Lower lobe of right lung (tissue), 2 donors: Measurements from ENCODE around the gene CSNK1D. TPM values are rescaled to one million over a fixed set of nuclear protein-coding genes. Genes with fewer than 3 reads are reported as not detected.

ENCODE experiments used
- ATAC-seq, 2 donors: fragments of 200-7000 bp; cut with Tn5 transposase; one replicate each; pipeline ENCODE4 v1.9.1; 2020 to 2022; ENCODE audit warnings: mild to moderate bottlenecking in 2 of 2, moderate library complexity in 2 of 2
- DNase-seq: peaks from one replicate; pipeline ENCODE4 v3.0.0-alpha.2; 2020
- H3K27ac ChIP-seq: fragments of 200-600 bp; one replicate; pipeline ENCODE4 v1.8.0; 2022
- H3K27me3 ChIP-seq: fragments of 200-600 bp; one replicate; pipeline ENCODE4 v1.8.0; 2022; ENCODE audit warnings: low read depth
- H3K36me3 ChIP-seq: fragments of 200-600 bp; one replicate; pipeline ENCODE4 v1.8.0; 2022; ENCODE audit warnings: mild to moderate bottlenecking
- H3K4me1 ChIP-seq: fragments of 200-600 bp; one replicate; pipeline ENCODE4 v1.8.0; 2022
- H3K4me3 ChIP-seq: fragments of 200-600 bp; one replicate; pipeline ENCODE4 v1.8.0; 2022; ENCODE audit warnings: mild to moderate bottlenecking
- H3K9me3 ChIP-seq: fragments of 200-600 bp; one replicate; pipeline ENCODE4 v1.8.0; 2022
- intact Hi-C: fragments of 100-400 bp; cut with DNase I; formaldehyde crosslinking; loops from one replicate; pipeline ENCODE4 v1.11.0; 2022
- total RNA-seq: library from RNA; stranded (reverse); fragmentation: NEBNext Ultra II Directional; extraction: Animal tissue kit (Norgen Biotek cat#: 25700); gene quantifications from one replicate; pipeline ENCODE4 v1.2.1, GENCODE V29; 2021
- TF ChIP-seq, protein P1 (sequence below): fragments of 200-600 bp; IDR thresholded peaks from one replicate; pipeline ENCODE4 v1.8.0; 2022; ENCODE audit warnings: antibody characterized with exemption, mild to moderate bottlenecking
- donor health status: DM: no; HTN: yes; CAD: no; lungs with severe emphysema.

The CSNK1D gene
- total RNA-seq, 1 donor from 2014 or later: 146 TPM

DNA sequence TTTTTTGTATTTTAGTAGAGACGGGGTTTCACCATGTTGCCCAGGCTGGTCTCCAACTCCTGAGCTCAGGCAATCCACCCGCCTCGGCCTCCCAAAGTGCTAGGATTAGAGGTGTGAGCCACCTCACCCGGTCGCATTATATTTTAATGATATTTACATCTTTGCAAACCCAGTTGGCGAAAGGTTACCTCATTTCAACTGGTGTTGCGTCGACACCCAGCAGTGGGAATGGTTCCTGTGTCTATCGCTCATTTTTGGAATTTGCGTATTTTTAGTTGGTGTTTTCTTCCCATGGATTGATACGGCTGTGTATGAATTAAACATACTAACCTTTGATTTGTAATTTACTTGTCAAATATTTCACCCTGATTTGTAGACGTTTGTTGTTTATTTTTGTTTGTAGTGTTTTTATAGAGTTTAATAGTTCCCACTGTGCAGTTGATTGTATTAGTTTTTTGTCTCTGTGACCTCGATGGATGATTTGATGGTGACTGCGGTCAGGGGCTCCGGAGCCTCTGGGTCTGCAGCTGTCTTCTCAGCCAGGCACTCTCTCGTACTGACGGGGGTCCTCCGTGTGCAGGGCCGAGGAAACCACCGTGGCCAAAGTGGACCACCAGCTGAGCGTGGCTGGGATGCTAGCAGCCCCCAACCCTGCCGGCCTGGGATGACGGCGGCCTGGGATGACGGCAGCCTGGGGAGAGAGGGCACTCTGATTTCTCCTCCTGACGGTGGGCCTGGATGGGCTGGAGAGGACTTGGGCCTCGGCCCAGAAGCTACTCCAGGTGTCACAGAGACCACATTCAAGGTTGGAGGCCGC, 39.9 kb upstream of the CSNK1D start:
- Histone ChIP-seq H3K4me1 (peaks cover 13% of the 10 kb centered on the region), H3K27me3 (peaks cover 40% of the 10 kb centered on the region), H3K27ac (no peak overlapping the region), H3K9me3 (no peaks in the 10 kb centered on the region), H3K4me3 (no peak overlapping the region), H3K36me3 (no peaks in the 10 kb centered on the region)
- intact Hi-C loops: no loop called here
- no peak for ATAC-seq
- DNase-seq: no peak
- TF ChIP-seq, protein P1, sequence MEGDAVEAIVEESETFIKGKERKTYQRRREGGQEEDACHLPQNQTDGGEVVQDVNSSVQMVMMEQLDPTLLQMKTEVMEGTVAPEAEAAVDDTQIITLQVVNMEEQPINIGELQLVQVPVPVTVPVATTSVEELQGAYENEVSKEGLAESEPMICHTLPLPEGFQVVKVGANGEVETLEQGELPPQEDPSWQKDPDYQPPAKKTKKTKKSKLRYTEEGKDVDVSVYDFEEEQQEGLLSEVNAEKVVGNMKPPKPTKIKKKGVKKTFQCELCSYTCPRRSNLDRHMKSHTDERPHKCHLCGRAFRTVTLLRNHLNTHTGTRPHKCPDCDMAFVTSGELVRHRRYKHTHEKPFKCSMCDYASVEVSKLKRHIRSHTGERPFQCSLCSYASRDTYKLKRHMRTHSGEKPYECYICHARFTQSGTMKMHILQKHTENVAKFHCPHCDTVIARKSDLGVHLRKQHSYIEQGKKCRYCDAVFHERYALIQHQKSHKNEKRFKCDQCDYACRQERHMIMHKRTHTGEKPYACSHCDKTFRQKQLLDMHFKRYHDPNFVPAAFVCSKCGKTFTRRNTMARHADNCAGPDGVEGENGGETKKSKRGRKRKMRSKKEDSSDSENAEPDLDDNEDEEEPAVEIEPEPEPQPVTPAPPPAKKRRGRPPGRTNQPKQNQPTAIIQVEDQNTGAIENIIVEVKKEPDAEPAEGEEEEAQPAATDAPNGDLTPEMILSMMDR: no peak

DNA sequence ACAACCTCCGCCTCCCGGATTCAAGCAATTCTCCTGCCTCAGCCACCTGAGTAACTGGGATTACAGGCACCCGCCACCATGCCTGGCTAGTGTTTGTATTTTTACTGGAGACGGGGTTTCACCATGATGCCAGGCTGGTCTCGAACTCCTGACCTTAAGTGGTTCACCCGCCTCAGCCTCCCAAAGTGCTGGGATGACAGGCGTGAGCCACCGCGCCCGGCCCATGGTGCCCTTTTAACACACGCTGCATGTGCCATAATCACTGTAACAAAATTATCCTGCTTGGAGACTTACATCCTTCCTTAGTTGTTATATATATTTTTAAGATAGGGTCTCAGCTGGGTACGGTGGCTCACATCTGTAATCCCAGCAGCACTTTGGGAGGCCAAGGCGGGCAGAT, 38.5 kb upstream of the CSNK1D start:
- Histone ChIP-seq H3K4me3 (no peak overlapping the region), H3K9me3 (no peaks in the 10 kb centered on the region), H3K4me1 (peaks cover 13% of the 10 kb centered on the region), H3K36me3 (no peaks in the 10 kb centered on the region), H3K27me3 (peaks cover 40% of the 10 kb centered on the region), H3K27ac (no peak overlapping the region)
- TF ChIP-seq, protein P1: no peak
- DNase-seq (no peak), ATAC-seq (no peak)
- intact Hi-C loops: no loop called here

DNA sequence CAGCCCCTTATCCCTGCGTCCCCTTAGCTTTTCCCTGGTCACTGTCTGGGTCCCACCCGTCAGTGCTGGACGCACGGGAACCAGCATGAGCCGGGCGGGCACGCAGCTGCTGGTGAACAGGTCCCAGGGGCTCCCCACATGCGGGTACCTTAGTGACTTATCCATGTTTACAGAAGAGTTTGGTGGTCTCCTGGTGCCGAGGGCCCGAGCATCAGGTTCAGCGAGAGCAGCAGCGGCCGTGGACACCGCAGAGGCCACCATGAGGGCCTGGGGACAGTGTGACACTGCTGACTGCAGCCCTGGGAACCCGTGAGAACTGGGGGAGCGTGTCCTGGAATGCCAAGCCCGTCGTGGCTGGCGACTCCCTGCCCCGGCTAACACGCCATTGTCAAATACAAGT, 37.4 kb upstream of the CSNK1D start:
- ATAC-seq: no peak
- Histone ChIP-seq H3K4me1 (peaks cover 7% of the 10 kb centered on the region), H3K27me3 (peaks cover 38% of the 10 kb centered on the region), H3K27ac (no peak overlapping the region), H3K36me3 (no peaks in the 10 kb centered on the region), H3K9me3 (no peaks in the 10 kb centered on the region), H3K4me3 (no peak overlapping the region)
- TF ChIP-seq, protein P1: no peak
- DNase-seq: no peak
- intact Hi-C loops: no loop called here

DNA sequence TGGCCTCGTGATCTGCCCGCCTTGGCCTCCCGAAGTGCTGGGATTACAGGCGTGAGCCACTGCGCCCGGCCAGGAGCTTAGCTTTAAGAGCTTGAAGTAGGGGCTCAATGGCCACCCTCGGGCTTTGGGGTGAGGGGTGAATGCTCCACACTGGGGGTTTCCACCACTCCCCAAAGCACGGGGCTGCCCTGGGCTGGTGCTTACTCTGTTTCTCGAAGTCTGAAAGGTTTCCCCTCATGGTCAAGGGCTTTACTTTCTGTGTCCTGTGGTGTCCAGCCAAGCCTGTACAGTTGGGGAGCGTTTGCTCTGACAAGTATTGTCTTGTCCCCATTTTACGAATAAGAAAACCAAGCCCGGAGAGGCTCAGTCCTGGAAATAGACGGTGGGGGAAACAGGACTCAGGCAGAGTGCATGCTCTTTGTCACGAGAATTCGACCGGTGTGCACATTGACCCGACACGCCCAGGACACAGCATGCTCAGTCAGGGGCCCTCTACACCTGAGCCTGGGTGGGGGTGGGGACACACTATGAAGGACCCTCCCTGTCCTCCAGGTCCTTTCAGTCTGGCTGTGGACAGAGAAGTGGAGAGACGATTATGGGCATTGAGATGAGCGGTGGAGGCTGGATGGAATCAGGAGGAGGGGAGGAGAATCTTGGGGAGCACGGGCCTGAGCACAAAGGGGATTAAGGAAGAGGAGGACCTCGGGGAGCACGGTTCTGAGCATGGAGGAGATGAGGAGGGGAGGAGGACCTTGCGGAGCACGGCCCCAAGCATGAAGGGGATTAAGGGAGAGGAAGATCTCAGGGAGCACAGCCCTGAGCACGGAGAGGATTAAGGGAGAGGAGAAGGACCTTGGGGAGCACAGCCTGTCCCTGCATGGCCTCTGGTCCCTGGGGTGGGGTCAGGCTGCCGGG, 36.4 kb upstream of the CSNK1D start:
- Histone ChIP-seq H3K4me3 (no peak overlapping the region), H3K27ac (no peak overlapping the region), H3K4me1 (no peaks in the 10 kb centered on the region), H3K9me3 (no peaks in the 10 kb centered on the region), H3K36me3 (no peaks in the 10 kb centered on the region), H3K27me3 (peaks cover 28% of the 10 kb centered on the region)
- TF ChIP-seq, protein P1: no peak
- intact Hi-C loops: no loop called here
- DNase-seq: no peak
- no peak for ATAC-seq

DNA sequence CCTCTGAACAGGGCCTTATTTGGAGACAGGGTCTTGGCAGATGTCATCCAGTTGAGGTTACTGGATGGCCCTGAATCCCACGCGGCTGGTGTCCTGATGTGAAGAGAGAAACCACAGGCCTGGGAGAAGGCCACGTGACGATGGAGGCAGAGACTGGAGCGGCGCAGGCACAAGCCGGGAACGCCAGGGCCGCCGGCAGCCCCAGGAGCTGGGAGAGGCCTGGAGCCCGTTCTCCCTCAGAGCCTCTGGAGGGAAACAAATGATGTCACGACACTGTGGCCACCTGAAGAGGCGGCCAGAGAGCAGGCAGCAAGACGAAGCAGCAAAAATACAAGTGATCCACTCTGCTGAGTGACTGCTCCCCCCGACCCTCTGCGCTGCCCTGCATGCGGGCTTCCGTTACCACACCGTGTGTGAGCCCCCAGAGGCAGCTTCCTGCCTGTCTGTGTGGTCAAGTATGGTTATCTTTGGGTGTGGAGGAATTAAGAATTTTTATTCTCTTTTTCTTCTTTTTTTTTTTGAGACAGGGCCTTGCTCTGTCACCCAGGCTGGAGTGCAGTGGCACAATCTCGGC, 32.3 kb upstream of the CSNK1D start:
- no peaks in the 10 kb centered on the region for H3K36me3 ChIP-seq
- no peak overlapping the region for H3K27ac ChIP-seq
- intact Hi-C loops: no loop called here
- TF ChIP-seq, protein P1: no peak
- H3K4me3 ChIP-seq: no peak overlapping the region
- DNase-seq (no peak), ATAC-seq (no peak)
- peaks cover 7% of the 10 kb centered on the region for H3K27me3 ChIP-seq
- H3K4me1 ChIP-seq: peaks cover 13% of the 10 kb centered on the region
- H3K9me3 ChIP-seq: no peaks in the 10 kb centered on the region
